Measurements from ENCODE around the gene UNC119. TPM values are rescaled to one million over a fixed set of nuclear protein-coding genes. Genes with fewer than 3 reads are reported as not detected.

Gene UNC119
- total RNA-seq, 1 experiment from 2014 or later, result 43.2 TPM

DNA sequence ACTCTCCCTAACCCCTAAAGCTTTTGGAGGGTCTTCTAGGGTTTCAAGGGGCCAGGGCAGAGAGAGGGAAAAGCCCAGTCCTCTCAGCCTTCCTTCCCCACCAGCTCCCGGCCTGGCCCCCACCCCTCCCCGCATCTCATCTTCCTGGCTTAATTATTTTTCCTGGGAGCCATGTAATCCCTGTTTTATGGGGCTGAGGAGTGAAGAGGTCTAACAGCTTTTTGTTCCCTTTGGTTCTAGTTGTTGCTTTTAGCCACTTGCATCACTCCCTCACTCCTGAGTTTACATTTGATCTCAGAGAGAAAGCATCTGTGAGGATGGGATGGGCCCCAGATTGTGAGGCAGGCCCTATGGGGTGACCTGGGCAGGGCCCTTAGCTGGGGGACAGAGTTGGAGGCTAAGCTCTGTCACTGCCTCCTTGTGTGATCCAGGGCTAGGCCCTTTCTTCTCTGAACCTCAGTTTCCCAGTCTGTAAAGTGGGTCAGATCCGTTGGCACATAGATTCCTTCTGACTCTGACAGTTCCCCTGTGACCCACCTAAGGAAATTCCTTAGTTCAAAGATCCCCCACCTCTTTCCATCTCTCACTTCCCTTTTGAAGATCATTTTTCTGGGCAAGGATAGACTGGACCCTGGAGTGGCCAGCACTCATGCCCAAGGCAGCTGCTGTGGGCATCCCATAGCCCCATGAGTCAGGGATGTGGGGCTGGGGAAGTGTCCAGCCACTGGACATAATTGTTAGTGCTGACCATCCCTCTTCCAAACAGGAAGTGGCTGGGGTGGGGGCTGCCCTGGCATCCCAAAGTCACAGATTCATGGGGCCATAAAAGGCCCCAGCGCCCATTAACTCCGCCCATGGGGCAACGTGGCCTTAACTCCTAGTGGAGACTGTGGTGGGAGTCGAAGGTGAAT, 20.1 kb downstream of the UNC119 start (continued):
- no peak for TF ChIP-seq TCF7L2 (IDR thresholded peaks at IDR 0.05; ENCODE audit: borderline replicate concordance, extremely low read depth, insufficient read depth, insufficient read length)
- TF ChIP-seq CBX3 (IDR thresholded peaks at IDR 0.05; ENCODE audit: low read depth), result no peak
- no peak for TF ChIP-seq ELF1 (IDR thresholded peaks at IDR 0.05; ENCODE audit: borderline replicate concordance, low read depth)
- no peak for TF ChIP-seq JUND (IDR thresholded peaks at IDR 0.05)
- TF ChIP-seq YY1 (IDR thresholded peaks at IDR 0.05; ENCODE audit: extremely low read depth, insufficient replicate concordance, low read depth, low read length), result no peak
- TF ChIP-seq FOSL1 (IDR thresholded peaks at IDR 0.05; ENCODE audit: low read depth), result no peak
- TF ChIP-seq EZH2phosphoT487 (IDR thresholded peaks at IDR 0.05; ENCODE audit: borderline replicate concordance), result no peak
- TF ChIP-seq SP1 (IDR thresholded peaks at IDR 0.05; ENCODE audit: low read depth), result no peak
- no peak for TF ChIP-seq ZNF274 (IDR thresholded peaks at IDR 0.05; ENCODE audit: low read depth, low read length)

DNA sequence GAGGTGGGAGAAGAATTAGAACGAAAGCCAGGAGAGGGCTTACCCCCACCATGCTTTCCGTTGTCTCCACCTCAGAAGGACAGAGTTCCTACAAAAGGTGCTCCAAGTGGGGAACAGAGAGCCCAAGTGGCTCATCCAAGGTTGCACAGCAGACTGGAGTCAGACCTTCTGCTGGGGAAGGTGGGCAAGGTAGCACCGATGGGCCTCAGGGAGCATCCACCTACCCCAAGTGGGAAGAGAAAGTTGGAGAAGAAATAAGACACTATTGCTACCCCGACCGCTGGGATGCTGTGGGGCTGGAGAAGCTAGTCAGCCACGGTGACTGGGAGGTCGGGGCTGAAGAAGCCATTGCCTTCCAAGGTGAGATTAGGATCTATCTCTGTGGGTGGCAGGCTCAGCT, 21.5 kb downstream of the UNC119 start:
- ChIA-PET POLR2A (no interaction called here), CTCF (no interaction called here), RAD21 (ENCODE audit: low non-redundant PET in 1 of 2, low total read pairs in 2 of 2, uncharacterized antibody in 2 of 2, unreplicated experiment in 2 of 2) (no interaction called here)
- no peaks in the 10 kb centered on the region for H3K36me3 ChIP-seq (ENCODE audit: control insufficient read depth in 1 of 2, insufficient read depth in 2 of 2, low read length in 2 of 2)
- H4K20me1 ChIP-seq (ENCODE audit: insufficient read depth), result no peaks in the 10 kb centered on the region
- H2AFZ ChIP-seq (ENCODE audit: low read depth, low read length, poor library complexity, severe bottlenecking), result no peak overlapping the region
- intact Hi-C loops (cut with micrococcal nuclease), result no loop called here
- peaks cover 7% of the 10 kb centered on the region for H3K27me3 ChIP-seq (ENCODE audit: insufficient read depth, low read length)
- no TSS peak for BruUV-seq (replicated peaks)
- peaks cover 0 to 6% of the 10 kb centered on the region in 2 experiments; a peak in 2 of 4 replicates for H3K4me1 ChIP-seq (ENCODE audit: control insufficient read depth in 1 of 2, insufficient read depth in 2 of 2, low read length in 2 of 2)
- no peak overlapping the region for H3K4me3 ChIP-seq (replicated peaks in 1 of 2; ENCODE audit: low read depth in 1 of 2, low read length in 2 of 2)
- H3K9ac ChIP-seq (ENCODE audit: low read length), result no peak overlapping the region
- no peaks in the 10 kb centered on the region for H3K9me3 ChIP-seq (ENCODE audit: control insufficient read depth in 1 of 2, insufficient read depth in 1 of 2, low read depth in 1 of 2, low read length in 2 of 2)
- H3K79me2 ChIP-seq (ENCODE audit: insufficient read depth, low read length), result no peaks in the 10 kb centered on the region
- no peak for DNase-seq (ENCODE audit: low read depth, low spot score)
- H3K27ac ChIP-seq (ENCODE audit: low read depth, low read length), result no peak overlapping the region
- no peaks in the 10 kb centered on the region for H3K9me2 ChIP-seq (ENCODE audit: insufficient read depth)
- ATAC-seq, result no peak
- no peak overlapping the region for H3K4me2 ChIP-seq (ENCODE audit: low read length)
- TF ChIP-seq CEBPB (IDR thresholded peaks at IDR 0.05; ENCODE audit: low read depth) (no peak), ELF1 (IDR thresholded peaks at IDR 0.05; ENCODE audit: borderline replicate concordance, low read depth) (no peak), TCF7L2 (IDR thresholded peaks at IDR 0.05; ENCODE audit: borderline replicate concordance, extremely low read depth, insufficient read depth, insufficient read length) (no peak), SP1 (IDR thresholded peaks at IDR 0.05; ENCODE audit: low read depth) (no peak), POLR2A (IDR thresholded peaks at IDR 0.05; ENCODE audit: borderline replicate concordance, extremely low read depth, insufficient read depth, insufficient read length) (no peak), EZH2phosphoT487 (IDR thresholded peaks at IDR 0.05; ENCODE audit: borderline replicate concordance) (no peak), JUND (IDR thresholded peaks at IDR 0.05) (no peak), EGR1 (IDR thresholded peaks at IDR 0.05; ENCODE audit: low read depth) (no peak), CBX3 (IDR thresholded peaks at IDR 0.05; ENCODE audit: low read depth) (no peak), POLR2AphosphoS5 (IDR thresholded peaks at IDR 0.05; ENCODE audit: low read depth, low read length) (no peak), RAD21 (IDR thresholded peaks at IDR 0.05; ENCODE audit: low read depth) (no peak), SRF (IDR thresholded peaks at IDR 0.05; ENCODE audit: low read depth) (no peak), ZFX (IDR thresholded peaks at IDR 0.05) (no peak), YY1 (IDR thresholded peaks at IDR 0.05; ENCODE audit: extremely low read depth, insufficient replicate concordance, low read depth, low read length) (no peak)
- TF ChIP-seq, protein P1, sequence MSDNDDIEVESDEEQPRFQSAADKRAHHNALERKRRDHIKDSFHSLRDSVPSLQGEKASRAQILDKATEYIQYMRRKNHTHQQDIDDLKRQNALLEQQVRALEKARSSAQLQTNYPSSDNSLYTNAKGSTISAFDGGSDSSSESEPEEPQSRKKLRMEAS (IDR thresholded peaks at IDR 0.05), result no peak
- TF ChIP-seq, protein P2, sequence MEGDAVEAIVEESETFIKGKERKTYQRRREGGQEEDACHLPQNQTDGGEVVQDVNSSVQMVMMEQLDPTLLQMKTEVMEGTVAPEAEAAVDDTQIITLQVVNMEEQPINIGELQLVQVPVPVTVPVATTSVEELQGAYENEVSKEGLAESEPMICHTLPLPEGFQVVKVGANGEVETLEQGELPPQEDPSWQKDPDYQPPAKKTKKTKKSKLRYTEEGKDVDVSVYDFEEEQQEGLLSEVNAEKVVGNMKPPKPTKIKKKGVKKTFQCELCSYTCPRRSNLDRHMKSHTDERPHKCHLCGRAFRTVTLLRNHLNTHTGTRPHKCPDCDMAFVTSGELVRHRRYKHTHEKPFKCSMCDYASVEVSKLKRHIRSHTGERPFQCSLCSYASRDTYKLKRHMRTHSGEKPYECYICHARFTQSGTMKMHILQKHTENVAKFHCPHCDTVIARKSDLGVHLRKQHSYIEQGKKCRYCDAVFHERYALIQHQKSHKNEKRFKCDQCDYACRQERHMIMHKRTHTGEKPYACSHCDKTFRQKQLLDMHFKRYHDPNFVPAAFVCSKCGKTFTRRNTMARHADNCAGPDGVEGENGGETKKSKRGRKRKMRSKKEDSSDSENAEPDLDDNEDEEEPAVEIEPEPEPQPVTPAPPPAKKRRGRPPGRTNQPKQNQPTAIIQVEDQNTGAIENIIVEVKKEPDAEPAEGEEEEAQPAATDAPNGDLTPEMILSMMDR (IDR thresholded peaks at IDR 0.05 in 2 of 3, conservative IDR thresholded peaks at IDR 0.05 in 1 of 3; ENCODE audit: borderline replicate concordance in 1 of 3, insufficient read depth in 1 of 3, low read depth in 2 of 3, low read length in 2 of 3), result no peak
- TF ChIP-seq, protein P3, sequence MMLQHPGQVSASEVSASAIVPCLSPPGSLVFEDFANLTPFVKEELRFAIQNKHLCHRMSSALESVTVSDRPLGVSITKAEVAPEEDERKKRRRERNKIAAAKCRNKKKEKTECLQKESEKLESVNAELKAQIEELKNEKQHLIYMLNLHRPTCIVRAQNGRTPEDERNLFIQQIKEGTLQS (IDR thresholded peaks at IDR 0.05), result no peak

Data from HCT116 (cell line).